GM18909 (cell line): Measurements from ENCODE around the gene TP53BP2.
"Not testable (repeated sequence)": the region's sequence is repeated elsewhere in the genome, so short reads cannot be mapped to it uniquely, and the experiment has no call there.

ENCODE experiments used
- ATAC-seq: cut with Tn5 transposase; IDR thresholded peaks from one replicate; pipeline ENCODE4 v1.9.1; 2021; ENCODE audit warnings: mild to moderate bottlenecking; ENCODE audit not compliant: unreplicated experiment, poor library complexity

TP53BP2 gene

GRCh38 chr1:223748773-223749733 lies 96.7 kb downstream of the TP53BP2 start:
- ATAC-seq, result peak; percentile 83

DNA sequence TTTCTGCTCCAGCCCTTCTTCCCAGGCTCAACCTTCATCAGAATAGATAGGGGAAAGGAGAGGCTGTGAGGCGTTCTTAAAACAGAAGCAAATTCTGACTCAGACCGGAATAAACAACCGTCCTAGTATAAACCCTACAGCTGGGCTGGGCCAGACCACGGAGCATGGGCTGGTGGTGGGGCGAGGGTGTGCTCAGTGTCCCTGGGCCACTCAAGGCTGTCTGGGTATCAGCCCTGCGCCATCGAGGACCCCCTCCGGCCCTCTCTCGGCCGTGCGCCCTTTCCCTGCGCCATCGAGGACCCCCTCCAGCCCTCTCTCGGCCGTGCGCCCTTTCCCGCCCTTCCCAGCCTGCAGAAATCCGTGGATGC lies 97.4 kb downstream of the TP53BP2 start:
- no peak for ATAC-seq

- no peak for ATAC-seq
These were observed 97.9 kb downstream of the TP53BP2 start for GRCh38 chr1:223747838-223748335.

GRCh38 chr1:223745731-223746130 lies 100.0 kb downstream of the TP53BP2 start:
- no peak for ATAC-seq

DNA sequence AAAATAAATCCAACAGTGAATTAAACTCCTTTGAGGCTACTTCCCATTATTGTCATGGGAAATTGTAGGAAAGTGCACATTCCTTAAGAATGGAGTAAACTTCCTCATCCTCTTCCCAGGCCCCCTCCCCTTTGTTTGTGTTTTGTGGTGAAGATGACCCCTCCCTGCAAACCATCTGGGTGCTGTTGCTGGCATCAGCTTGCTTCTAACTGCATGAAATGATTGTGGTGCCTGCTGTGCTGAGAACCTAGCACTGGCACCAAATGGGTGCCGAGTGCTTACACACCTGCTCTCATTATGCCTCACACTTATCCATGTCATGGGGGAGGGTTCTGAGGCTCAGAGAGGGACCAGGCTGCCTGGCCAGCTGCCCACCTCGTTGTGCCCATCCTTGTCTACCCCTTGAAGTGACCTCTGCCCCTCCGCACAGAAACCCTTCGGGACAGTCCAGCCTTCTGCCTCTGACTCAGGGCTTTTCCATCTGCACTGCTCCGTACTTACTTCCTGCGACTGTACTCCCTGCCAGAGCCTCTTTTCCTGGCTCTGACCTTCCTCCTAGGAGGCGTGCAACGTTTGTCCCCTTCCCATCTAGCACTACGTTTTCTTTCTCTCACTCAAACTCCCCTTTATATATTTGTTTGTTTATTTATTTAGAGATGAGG lies 102.8 kb downstream of the TP53BP2 start:
- ATAC-seq, result no peak

GRCh38 chr1:223741861-223742260 lies 103.9 kb downstream of the TP53BP2 start:
- ATAC-seq, result no peak

DNA sequence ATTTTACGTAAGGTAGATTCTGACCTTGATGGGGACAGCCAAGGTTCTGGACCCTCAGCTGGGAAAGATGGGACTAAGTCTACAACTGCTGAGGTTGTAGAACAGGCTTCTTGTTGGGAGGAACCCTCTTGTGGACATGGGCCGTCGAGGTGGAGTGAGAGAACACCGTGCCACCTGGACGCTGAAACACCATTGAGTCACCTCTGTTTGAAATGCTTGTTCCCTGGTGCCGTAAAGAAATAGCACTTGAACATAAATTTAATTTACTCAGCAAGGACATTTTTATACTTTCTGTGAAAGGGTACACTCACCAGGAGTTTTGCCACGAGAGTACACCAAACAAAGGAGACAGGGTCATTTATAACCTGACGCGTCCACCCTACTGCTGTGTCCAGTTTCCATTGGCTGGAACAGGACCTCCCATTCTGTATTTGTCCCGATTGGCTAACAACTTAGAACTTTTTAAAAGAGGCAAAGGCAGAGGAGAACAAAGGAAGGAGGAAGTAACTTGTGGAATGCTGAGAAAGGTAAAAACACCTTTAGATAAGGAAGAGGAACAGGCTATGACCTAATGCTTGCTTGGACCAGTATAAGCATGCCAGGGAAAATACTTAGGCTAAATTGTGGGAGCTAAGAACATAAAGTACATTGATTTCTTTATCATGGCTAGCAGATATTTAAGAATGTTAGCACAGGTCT lies 105.6 kb downstream of the TP53BP2 start:
- not testable (repeated sequence) for ATAC-seq

DNA sequence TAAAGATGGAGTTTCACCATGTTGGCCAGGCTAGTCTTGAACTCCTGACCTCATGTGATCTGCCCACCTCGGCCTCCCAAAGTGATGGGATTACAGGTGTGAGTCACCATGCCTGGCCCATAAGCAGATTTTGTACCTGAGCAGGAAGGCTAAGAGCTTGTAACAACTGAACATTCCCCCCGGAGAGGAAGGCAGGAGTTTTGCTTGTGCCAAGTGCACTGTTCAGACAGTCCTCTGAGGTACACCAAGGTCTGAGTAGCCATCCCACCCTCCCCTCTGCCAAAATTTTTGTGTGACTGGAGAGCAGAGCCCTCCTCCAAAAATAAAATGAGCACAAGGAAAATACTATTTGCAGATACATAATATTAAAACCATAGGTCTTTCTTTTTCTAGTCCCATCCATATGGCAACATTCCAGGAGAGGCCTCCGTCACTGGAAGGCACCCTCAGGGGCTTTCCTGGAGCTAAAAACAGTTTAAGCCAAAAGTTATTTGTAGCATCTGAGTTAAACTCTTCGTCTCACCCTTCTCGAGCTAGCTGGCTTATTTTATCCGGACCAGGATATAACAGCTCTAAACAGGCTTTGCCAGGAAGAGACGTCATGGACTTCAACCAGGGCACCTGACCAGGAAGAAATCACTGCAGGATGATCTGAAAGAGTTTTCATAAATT lies 106.2 kb downstream of the TP53BP2 start:
- no peak for ATAC-seq

DNA sequence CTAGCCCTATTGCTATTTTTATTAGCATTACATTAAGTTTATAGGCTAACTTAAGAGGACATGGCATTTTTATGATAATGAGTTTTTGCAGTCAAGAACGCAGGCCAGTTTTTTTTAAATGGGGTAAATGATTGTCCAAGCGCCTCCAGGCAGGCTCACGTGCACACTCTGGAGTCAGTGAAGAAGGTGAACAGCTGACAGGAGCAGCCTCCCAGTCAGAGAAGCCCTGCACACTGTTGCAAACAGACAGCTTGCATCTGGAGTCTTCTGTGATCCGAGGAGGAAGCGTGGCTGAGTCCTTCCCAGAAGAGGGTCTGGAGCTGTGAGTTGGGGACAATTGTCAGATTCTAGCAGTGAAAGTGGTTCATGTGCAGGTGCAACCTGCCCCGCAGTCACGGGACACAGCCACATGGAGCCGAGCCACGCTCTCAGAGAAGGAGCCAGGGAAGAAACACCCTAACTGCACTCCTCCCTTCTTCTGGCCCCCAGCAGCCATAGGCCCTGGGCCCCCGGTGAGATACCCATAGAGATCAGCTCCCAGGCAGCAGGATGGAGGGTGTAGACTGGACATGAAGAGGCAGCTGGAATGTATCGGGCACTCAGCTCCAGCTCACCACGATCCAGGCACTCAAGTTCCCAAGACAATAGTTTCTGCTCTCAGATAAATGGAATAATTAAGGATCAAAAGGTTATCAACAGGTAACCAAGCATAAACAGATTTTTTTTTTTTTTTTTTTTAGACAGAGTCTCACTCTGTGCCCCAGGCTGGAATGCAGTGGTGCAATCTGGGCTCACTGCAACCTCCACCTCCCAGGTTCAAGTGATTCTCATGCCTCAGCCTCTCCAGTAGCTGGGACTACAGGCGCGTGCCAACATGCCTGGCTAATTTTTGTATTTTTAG lies 107.0 kb downstream of the TP53BP2 start:
- ATAC-seq, result no peak

DNA sequence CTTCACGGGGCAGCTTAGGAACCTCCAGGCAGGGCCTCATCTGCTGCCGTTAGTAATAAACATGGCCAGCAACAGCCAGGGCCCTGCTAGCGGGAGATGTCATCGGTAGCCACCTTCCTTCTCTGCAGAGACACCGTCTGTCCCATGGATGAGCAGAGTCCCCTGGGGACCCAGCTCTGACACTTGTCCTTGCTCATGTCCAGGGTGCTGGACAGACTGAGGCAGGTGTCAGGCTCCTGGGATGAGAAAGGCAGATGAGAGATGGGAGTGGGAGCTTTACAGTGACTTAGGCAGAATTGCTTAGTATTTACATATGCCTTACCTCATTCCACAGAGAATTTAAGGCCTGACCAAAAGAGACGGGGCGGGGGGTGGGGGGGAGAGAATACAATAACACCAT lies 108.4 kb downstream of the TP53BP2 start:
- ATAC-seq, result no peak

- not testable (repeated sequence) for ATAC-seq
These were observed 109.1 kb downstream of the TP53BP2 start for GRCh38 chr1:223736638-223737037.

DNA sequence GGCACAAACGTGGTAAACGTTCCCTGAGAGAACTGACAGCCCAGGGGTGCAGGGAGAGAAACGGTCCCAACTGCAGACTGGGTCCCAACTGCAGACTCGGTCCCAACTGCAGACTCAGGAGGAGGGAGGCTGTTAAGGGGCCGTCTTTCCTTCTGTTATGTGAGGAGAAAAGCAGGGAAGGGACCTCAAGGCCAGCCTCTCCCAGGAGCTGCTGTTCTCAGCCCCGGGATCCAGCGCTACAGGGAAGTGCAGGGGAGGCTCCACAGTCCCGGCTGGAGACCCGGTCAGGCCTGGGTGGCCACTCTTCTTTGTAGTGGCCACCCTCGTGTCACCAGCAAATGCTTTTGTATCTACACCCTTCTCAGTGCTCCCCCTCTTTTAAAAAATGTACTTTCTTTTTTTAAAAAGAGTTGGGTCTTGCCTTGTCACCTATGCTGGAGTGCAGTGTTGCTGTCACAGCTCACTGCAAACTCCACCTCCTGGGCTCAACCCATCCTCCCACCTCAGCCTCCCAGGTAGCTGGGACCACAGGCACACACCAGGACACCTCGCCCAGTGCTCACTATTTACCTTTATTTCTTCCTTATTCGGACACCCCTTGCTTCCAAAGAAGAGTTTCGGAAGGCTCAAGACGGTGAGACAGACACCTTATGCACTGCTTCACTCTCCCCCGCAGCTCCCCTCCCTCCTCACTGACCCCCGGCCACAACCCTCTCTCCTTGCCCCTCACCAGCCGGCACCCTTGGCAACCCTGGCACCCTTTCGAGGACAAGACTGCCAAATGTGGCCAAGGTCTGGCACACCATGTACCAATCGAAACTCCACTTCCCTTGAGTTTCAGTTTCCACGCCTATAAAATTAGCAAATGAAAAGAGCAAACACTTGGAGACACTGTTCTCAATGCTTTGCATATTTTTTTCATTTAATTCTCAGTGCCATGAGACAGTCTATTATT lies 111.6 kb downstream of the TP53BP2 start:
- no peak for ATAC-seq

DNA sequence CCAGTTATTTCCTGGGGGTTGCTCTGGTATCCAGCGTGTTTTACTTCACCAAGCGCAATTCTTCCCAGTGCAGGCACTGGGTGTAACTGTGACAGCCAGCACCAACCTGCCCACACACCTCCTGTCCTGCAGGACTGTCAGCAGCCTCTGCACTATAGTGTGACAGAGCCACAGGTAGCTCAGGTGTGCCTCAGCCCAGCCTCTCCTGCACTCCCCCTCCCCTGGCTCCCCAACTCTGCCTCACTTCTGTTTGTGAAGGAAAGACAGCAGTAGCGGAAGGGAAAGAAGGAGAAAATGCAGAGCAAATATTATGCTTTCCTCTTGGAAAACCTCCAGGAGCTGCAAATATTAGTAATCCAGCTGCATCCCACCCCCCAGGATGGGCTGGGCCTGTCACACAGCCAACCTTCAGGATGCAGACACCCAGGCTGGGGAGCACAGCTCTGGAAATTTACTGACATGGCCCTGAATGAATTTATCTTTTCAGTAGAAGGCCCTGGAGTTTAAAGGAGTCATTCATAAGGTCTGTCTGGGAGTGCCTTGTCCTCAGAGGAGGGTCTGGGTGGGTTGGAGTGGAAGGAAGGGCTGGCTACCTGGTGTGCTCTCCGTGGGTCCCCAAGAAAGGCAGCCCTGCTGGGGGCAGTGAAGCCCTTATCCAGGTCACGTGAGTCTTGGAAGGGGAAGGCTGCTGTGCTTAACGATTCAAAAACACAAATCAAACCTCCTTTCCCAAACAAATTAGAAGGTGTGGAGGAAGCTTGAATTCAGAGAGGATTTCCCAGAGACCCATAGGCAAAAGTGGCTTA lies 112.6 kb downstream of the TP53BP2 start:
- ATAC-seq, result no peak

DNA sequence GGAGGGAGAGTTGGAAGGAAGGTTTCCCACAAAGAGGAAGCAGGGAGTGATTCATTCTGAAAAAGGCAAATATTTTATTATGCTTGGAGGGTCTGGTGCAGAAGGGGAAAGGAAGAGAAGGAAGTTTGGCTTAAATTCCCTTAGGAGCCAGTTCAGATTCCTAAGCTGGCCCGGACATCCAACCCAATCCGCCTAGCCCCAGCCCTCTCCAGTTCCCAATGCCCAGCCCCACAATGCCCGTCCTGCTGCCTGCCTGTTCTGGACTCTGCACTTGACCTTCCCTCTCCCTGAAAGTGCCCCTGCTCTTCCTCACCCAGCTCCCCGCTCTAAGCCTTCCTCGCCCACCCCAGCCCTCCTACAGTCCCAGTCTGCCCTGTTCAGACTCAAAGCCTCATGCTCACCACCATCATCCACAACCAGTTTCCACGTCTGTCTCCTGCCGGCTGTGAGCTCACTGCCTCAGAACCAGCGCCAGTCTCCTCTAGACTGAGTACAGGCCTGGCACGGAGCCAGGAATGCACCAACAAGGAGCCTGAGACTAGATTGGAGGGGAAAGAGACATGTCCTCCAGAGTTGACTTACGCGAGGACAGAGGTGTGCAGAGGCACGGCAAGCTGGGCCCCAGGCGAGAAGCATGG lies 114.5 kb downstream of the TP53BP2 start:
- ATAC-seq, result no peak

- no peak for ATAC-seq
These were observed 115.1 kb downstream of the TP53BP2 start for GRCh38 chr1:223730479-223731132.

DNA sequence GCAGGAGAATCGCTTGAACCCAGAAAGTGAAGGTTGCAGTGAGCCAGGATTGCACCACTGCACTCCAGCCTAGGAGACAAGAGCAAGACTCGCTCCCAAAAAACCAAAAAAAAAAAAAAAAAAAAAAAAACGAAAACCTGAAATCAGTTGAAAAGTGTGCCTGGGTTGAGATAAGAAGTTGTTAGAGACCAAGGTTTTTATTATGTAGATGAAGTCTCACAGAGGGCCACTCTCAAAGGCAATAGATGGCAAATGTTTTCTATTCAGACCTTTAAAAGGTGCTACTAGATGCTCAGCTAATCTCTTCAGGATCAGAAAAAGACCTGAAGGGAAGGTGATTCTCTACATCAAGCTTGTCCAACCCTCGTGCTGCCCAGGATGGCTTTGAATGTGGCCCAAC lies 115.8 kb downstream of the TP53BP2 start:
- ATAC-seq, result no peak
